Central memory CD8-positive, alpha-beta T cell (primary cell): ENCODE results near the gene PRKACG.

Experiments
- ATAC-seq: fragments of 150-1000 bp; cut with Tn5 transposase; replicated peaks from 2 replicates; pipeline ENCODE4 v1.10.0; 2022; ENCODE audit warnings: mild to moderate bottlenecking, moderate FRiP score, moderate number of reproducible peaks; ENCODE audit not compliant: poor library complexity, severe bottlenecking; ENCODE audit errors: extremely low read depth
- DNase-seq, 2 donors: peaks; one replicate each; pipeline ENCODE4 v3.0.0; 2021; ENCODE audit warnings: low spot score in 2 of 2
- H3K27ac Mint-ChIP-seq: one replicate; pipeline ENCODE4 v1.8.0; 2022; ENCODE audit warnings: low read depth, mild to moderate bottlenecking, moderate library complexity, mixed read lengths
- H3K27me3 Mint-ChIP-seq: one replicate; pipeline ENCODE4 v1.8.0; 2022; ENCODE audit warnings: mixed read lengths
- H3K36me3 Mint-ChIP-seq: one replicate; pipeline ENCODE4 v1.8.0; 2022; ENCODE audit warnings: mild to moderate bottlenecking, moderate library complexity, mixed read lengths; ENCODE audit not compliant: insufficient read depth
- H3K4me1 Mint-ChIP-seq: one replicate; pipeline ENCODE4 v1.8.0; 2022; ENCODE audit warnings: mixed read lengths
- H3K4me3 Mint-ChIP-seq: one replicate; pipeline ENCODE4 v1.8.0; 2022; ENCODE audit warnings: mild to moderate bottlenecking, moderate library complexity, mixed read lengths
- H3K9me3 Mint-ChIP-seq: one replicate; pipeline ENCODE4 v1.8.0; 2022; ENCODE audit warnings: mixed read lengths

PRKACG gene

GRCh38 chr9:68974901-68975300, 39.0 kb downstream of the PRKACG start:
- no peak for ATAC-seq
- Mint-ChIP-seq H3K27me3 (no peaks in the 10 kb centered on the region), H3K36me3 (no peaks in the 10 kb centered on the region), H3K4me1 (peaks cover 12% of the 10 kb centered on the region), H3K9me3 (no peaks in the 10 kb centered on the region), H3K27ac (no peak overlapping the region), H3K4me3 (no peak overlapping the region)
- DNase-seq, result no peak

- DNase-seq (no peak), ATAC-seq (no peak)
- no peak overlapping the region for H3K27ac Mint-ChIP-seq
- no peak overlapping the region for H3K4me3 Mint-ChIP-seq
- no peaks in the 10 kb centered on the region for H3K36me3 Mint-ChIP-seq
- H3K27me3 Mint-ChIP-seq, result no peaks in the 10 kb centered on the region
- H3K9me3 Mint-ChIP-seq, result no peaks in the 10 kb centered on the region
- H3K4me1 Mint-ChIP-seq, result peaks cover 7% of the 10 kb centered on the region
Observed at GRCh38 chr9:68974431-68974830, 39.5 kb downstream of the PRKACG start.

- DNase-seq (no peak), ATAC-seq (no peak)
- Mint-ChIP-seq H3K27me3 (no peaks in the 10 kb centered on the region), H3K9me3 (no peaks in the 10 kb centered on the region), H3K36me3 (no peaks in the 10 kb centered on the region), H3K4me3 (no peak overlapping the region), H3K4me1 (peaks cover 5% of the 10 kb centered on the region), H3K27ac (no peak overlapping the region)
Observed at GRCh38 chr9:68973619-68974018, 40.3 kb downstream of the PRKACG start.

GRCh38 chr9:68970151-68970550, 43.8 kb downstream of the PRKACG start:
- Mint-ChIP-seq H3K27me3 (no peaks in the 10 kb centered on the region), H3K9me3 (no peaks in the 10 kb centered on the region), H3K27ac (no peak overlapping the region), H3K36me3 (no peaks in the 10 kb centered on the region), H3K4me3 (no peak overlapping the region), H3K4me1 (peaks cover 5% of the 10 kb centered on the region)
- no peak for ATAC-seq
- DNase-seq, result no peak

GRCh38 chr9:68969538-68969937, 44.4 kb downstream of the PRKACG start:
- H3K27me3 Mint-ChIP-seq, result no peaks in the 10 kb centered on the region
- H3K36me3 Mint-ChIP-seq, result no peaks in the 10 kb centered on the region

GRCh38 chr9:68967800-68968199, 46.1 kb downstream of the PRKACG start:
- H3K27ac Mint-ChIP-seq, result no peak overlapping the region
- no peak overlapping the region for H3K4me3 Mint-ChIP-seq
- H3K27me3 Mint-ChIP-seq, result no peaks in the 10 kb centered on the region
- DNase-seq (no peak), ATAC-seq (no peak)
- no peaks in the 10 kb centered on the region for H3K9me3 Mint-ChIP-seq
- H3K36me3 Mint-ChIP-seq, result no peaks in the 10 kb centered on the region
- no peaks in the 10 kb centered on the region for H3K4me1 Mint-ChIP-seq

More at GRCh38 chr9:68969538-68969937, 44.4 kb downstream of the PRKACG start:
- no peak overlapping the region for H3K27ac Mint-ChIP-seq
- no peaks in the 10 kb centered on the region for H3K9me3 Mint-ChIP-seq
- DNase-seq (no peak), ATAC-seq (no peak)
- no peak overlapping the region for H3K4me3 Mint-ChIP-seq
- peaks cover 5% of the 10 kb centered on the region for H3K4me1 Mint-ChIP-seq

GRCh38 chr9:68966496-68966944, 47.4 kb downstream of the PRKACG start:
- Mint-ChIP-seq H3K36me3 (no peaks in the 10 kb centered on the region), H3K4me1 (no peaks in the 10 kb centered on the region), H3K9me3 (no peaks in the 10 kb centered on the region), H3K4me3 (no peak overlapping the region), H3K27ac (no peak overlapping the region), H3K27me3 (no peaks in the 10 kb centered on the region)
- ATAC-seq, result no peak
- no peak for DNase-seq

GRCh38 chr9:68964765-68965164, 49.1 kb downstream of the PRKACG start:
- H3K4me3 Mint-ChIP-seq, result no peak overlapping the region
- no peak for ATAC-seq
- no peak for DNase-seq
- no peak overlapping the region for H3K27ac Mint-ChIP-seq
- no peaks in the 10 kb centered on the region for H3K4me1 Mint-ChIP-seq
- H3K9me3 Mint-ChIP-seq, result no peaks in the 10 kb centered on the region
- H3K36me3 Mint-ChIP-seq, result no peaks in the 10 kb centered on the region
- H3K27me3 Mint-ChIP-seq, result peaks cover 11% of the 10 kb centered on the region

- peaks cover 12% of the 10 kb centered on the region for H3K27me3 Mint-ChIP-seq
- no peak for DNase-seq
- H3K9me3 Mint-ChIP-seq, result no peaks in the 10 kb centered on the region
- H3K27ac Mint-ChIP-seq, result no peak overlapping the region
- H3K4me1 Mint-ChIP-seq, result no peaks in the 10 kb centered on the region
- H3K4me3 Mint-ChIP-seq, result no peak overlapping the region
- H3K36me3 Mint-ChIP-seq, result no peaks in the 10 kb centered on the region
- no peak for ATAC-seq
Observed at GRCh38 chr9:68964102-68964541, 49.8 kb downstream of the PRKACG start.

- Mint-ChIP-seq H3K27ac (no peak overlapping the region), H3K36me3 (no peaks in the 10 kb centered on the region), H3K9me3 (no peaks in the 10 kb centered on the region), H3K27me3 (peaks cover 12% of the 10 kb centered on the region), H3K4me3 (no peak overlapping the region), H3K4me1 (no peaks in the 10 kb centered on the region)
- ATAC-seq (no peak), DNase-seq (no peak)
Observed at GRCh38 chr9:68963416-68963815, 50.5 kb downstream of the PRKACG start.
